Measurements from ENCODE around the gene SLC37A3. TPM values are rescaled to one million over a fixed set of nuclear protein-coding genes. Genes with fewer than 3 reads are reported as not detected.

The SLC37A3 gene
- total RNA-seq, 1 donor from 2014 or later = 71.0 TPM

DNA sequence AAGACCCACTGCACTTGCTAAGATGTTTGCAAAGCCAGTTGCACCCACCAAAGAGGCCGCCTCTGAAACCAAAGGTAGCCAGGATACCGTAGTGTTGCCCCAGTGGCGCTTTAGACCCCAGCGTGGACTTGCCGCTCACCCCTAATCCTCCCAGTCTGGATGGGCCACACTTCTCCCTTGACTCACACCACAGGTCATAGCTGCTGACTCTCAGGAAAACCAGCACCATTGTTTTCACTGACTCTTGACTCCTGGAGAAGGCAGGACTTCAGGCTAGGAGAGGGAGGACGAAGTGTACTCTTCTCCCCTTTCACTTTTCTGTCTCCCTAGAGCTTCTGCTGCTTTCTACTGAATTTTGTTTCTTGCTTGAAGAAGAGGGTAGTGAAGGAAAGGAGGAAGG is 27.8 kb upstream of the SLC37A3 start:
- H3K4me2 ChIP-seq (ENCODE audit: low read length) = no peak overlapping the region
- no peak overlapping the region for H3K9ac ChIP-seq (ENCODE audit: low read length)
- no peak overlapping the region for H3K4me3 ChIP-seq (ENCODE audit: insufficient read depth, low read depth, low read length)
- no peak overlapping the region for H3K4me3 Mint-ChIP-seq (ENCODE audit: unreplicated experiment)
- H3K27ac Mint-ChIP-seq (ENCODE audit: unreplicated experiment) = no peak overlapping the region
- no peak for FAIRE-seq
- peaks cover 10% of the 10 kb centered on the region for H3K27me3 ChIP-seq (ENCODE audit: insufficient read depth, low read length)
- no peak overlapping the region for H2AFZ ChIP-seq (ENCODE audit: low read depth, low read length)
- no peaks in the 10 kb centered on the region for H3K4me1 Mint-ChIP-seq (ENCODE audit: low read depth, unreplicated experiment)
- no peak for DNase-seq (ENCODE audit: low read depth)
- H3K9me3 Mint-ChIP-seq (ENCODE audit: unreplicated experiment) = peaks cover 5% of the 10 kb centered on the region
- TF ChIP-seq, protein P1, sequence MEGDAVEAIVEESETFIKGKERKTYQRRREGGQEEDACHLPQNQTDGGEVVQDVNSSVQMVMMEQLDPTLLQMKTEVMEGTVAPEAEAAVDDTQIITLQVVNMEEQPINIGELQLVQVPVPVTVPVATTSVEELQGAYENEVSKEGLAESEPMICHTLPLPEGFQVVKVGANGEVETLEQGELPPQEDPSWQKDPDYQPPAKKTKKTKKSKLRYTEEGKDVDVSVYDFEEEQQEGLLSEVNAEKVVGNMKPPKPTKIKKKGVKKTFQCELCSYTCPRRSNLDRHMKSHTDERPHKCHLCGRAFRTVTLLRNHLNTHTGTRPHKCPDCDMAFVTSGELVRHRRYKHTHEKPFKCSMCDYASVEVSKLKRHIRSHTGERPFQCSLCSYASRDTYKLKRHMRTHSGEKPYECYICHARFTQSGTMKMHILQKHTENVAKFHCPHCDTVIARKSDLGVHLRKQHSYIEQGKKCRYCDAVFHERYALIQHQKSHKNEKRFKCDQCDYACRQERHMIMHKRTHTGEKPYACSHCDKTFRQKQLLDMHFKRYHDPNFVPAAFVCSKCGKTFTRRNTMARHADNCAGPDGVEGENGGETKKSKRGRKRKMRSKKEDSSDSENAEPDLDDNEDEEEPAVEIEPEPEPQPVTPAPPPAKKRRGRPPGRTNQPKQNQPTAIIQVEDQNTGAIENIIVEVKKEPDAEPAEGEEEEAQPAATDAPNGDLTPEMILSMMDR (IDR thresholded peaks at IDR 0.05; ENCODE audit: insufficient read depth, low read depth, low read length) = no peak
- TF ChIP-seq EZH2 (IDR thresholded peaks at IDR 0.05; ENCODE audit: insufficient read depth, low read length) = no peak
- no peaks in the 10 kb centered on the region for H3K79me2 ChIP-seq (ENCODE audit: insufficient read depth, low read length)
- H3K9me3 ChIP-seq (ENCODE audit: insufficient read depth, low read depth, low read length) = no peaks in the 10 kb centered on the region
- no peak overlapping the region for H3K27ac ChIP-seq (ENCODE audit: low read depth, low read length)
- H4K20me1 ChIP-seq (ENCODE audit: insufficient read depth, low read length) = no peaks in the 10 kb centered on the region
- H3K36me3 Mint-ChIP-seq (ENCODE audit: low read depth, unreplicated experiment) = no peaks in the 10 kb centered on the region
- no peaks in the 10 kb centered on the region for H3K4me1 ChIP-seq (ENCODE audit: insufficient read depth, low read length)
- H3K27me3 Mint-ChIP-seq (ENCODE audit: low read depth, unreplicated experiment) = peaks cover 5% of the 10 kb centered on the region
- no peaks in the 10 kb centered on the region for H3K36me3 ChIP-seq (ENCODE audit: insufficient read depth, low read length)

DNA sequence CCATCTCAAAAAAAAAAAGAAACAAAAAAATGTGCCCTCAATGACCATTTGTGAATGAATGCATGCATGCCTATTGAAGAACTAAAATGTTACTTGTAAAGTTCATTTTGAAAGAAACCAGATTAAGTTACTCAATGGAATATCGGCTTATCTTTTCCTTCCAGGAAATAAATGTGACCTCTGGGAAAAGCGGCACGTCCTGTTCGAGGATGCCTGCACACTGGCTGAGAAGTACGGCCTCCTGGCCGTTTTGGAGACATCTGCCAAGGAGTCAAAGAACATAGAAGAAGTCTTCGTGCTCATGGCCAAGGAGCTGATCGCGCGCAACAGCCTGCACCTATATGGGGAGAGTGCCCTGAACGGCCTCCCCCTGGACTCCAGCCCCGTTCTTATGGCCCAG is 27.4 kb upstream of the SLC37A3 start:
- FAIRE-seq = no peak
- no peak overlapping the region for H3K27ac Mint-ChIP-seq (ENCODE audit: unreplicated experiment)
- peaks cover 5% of the 10 kb centered on the region for H3K27me3 Mint-ChIP-seq (ENCODE audit: low read depth, unreplicated experiment)

DNA sequence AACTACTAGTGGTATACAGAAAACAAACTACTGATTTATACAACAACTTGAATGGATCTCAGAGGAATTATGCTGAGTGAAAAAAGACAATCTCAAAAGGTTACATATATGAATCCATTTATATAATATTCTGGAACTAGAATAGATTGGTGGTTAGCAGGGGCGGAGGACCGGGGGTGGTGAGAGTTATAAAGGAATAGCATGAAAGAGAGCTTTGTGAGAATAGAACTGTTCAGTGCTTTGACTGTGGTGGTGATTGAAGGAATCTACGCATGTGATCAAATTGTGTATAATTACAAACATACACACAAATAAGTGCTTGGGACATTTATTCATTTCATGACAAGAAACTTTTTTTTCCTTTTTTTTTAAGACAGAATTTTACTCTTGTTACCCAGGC is 25.2 kb upstream of the SLC37A3 start:
- Histone ChIP-seq H3K4me1 (ENCODE audit: insufficient read depth, low read length) (no peaks in the 10 kb centered on the region), H3K27me3 (ENCODE audit: insufficient read depth, low read length) (peaks cover 7% of the 10 kb centered on the region), H2AFZ (ENCODE audit: low read depth, low read length) (no peak overlapping the region), H3K27ac (ENCODE audit: low read depth, low read length) (no peak overlapping the region), H3K4me2 (ENCODE audit: low read length) (no peak overlapping the region), H3K36me3 (ENCODE audit: insufficient read depth, low read length) (no peaks in the 10 kb centered on the region), H3K4me3 (ENCODE audit: insufficient read depth, low read depth, low read length) (no peak overlapping the region), H3K9me3 (ENCODE audit: insufficient read depth, low read depth, low read length) (no peaks in the 10 kb centered on the region), H3K9ac (ENCODE audit: low read length) (no peak overlapping the region), H4K20me1 (ENCODE audit: insufficient read depth, low read length) (no peaks in the 10 kb centered on the region), H3K79me2 (ENCODE audit: insufficient read depth, low read length) (no peaks in the 10 kb centered on the region)
- Mint-ChIP-seq H3K36me3 (ENCODE audit: low read depth, unreplicated experiment) (no peaks in the 10 kb centered on the region), H3K27ac (ENCODE audit: unreplicated experiment) (no peak overlapping the region), H3K4me1 (ENCODE audit: low read depth, unreplicated experiment) (no peaks in the 10 kb centered on the region), H3K9me3 (ENCODE audit: unreplicated experiment) (no peaks in the 10 kb centered on the region), H3K27me3 (ENCODE audit: low read depth, unreplicated experiment) (peaks cover 3% of the 10 kb centered on the region), H3K4me3 (ENCODE audit: unreplicated experiment) (no peak overlapping the region)
- no peak for DNase-seq (ENCODE audit: low read depth)
- no peak for FAIRE-seq
- no peak for TF ChIP-seq EZH2 (IDR thresholded peaks at IDR 0.05; ENCODE audit: insufficient read depth, low read length)
- TF ChIP-seq, protein P1 (IDR thresholded peaks at IDR 0.05; ENCODE audit: insufficient read depth, low read depth, low read length) = no peak

More for the DNA sequence above, 27.4 kb upstream of the SLC37A3 start:
- Mint-ChIP-seq H3K9me3 (ENCODE audit: unreplicated experiment) (peaks cover 4% of the 10 kb centered on the region), H3K4me3 (ENCODE audit: unreplicated experiment) (no peak overlapping the region), H3K4me1 (ENCODE audit: low read depth, unreplicated experiment) (no peaks in the 10 kb centered on the region), H3K36me3 (ENCODE audit: low read depth, unreplicated experiment) (no peaks in the 10 kb centered on the region)
- H3K9ac ChIP-seq (ENCODE audit: low read length) = no peak overlapping the region
- H3K27me3 ChIP-seq (ENCODE audit: insufficient read depth, low read length) = peaks cover 10% of the 10 kb centered on the region
- no peak overlapping the region for H2AFZ ChIP-seq (ENCODE audit: low read depth, low read length)
- no peaks in the 10 kb centered on the region for H3K9me3 ChIP-seq (ENCODE audit: insufficient read depth, low read depth, low read length)
- H3K36me3 ChIP-seq (ENCODE audit: insufficient read depth, low read length) = no peaks in the 10 kb centered on the region
- H3K4me3 ChIP-seq (ENCODE audit: insufficient read depth, low read depth, low read length) = no peak overlapping the region
- H3K4me1 ChIP-seq (ENCODE audit: insufficient read depth, low read length) = no peaks in the 10 kb centered on the region
- no peaks in the 10 kb centered on the region for H3K79me2 ChIP-seq (ENCODE audit: insufficient read depth, low read length)
- H3K27ac ChIP-seq (ENCODE audit: low read depth, low read length) = no peak overlapping the region
- no peak for TF ChIP-seq EZH2 (IDR thresholded peaks at IDR 0.05; ENCODE audit: insufficient read depth, low read length)
- TF ChIP-seq, protein P1 (IDR thresholded peaks at IDR 0.05; ENCODE audit: insufficient read depth, low read depth, low read length) = no peak
- H3K4me2 ChIP-seq (ENCODE audit: low read length) = no peak overlapping the region
- H4K20me1 ChIP-seq (ENCODE audit: insufficient read depth, low read length) = no peaks in the 10 kb centered on the region
- DNase-seq (ENCODE audit: low read depth) = no peak
